ENCODE measurements around the gene CYTH4. TPM values are rescaled to one million over a fixed set of nuclear protein-coding genes. Genes with fewer than 3 reads are reported as not detected.

The CYTH4 gene
- total and polyA plus RNA-seq, 2 of the 8 experiments (the other 6 are each of a cell fraction or from before 2014, with no cell fraction given), result 0.09 TPM; not detected in 1

GRCh38 chr22:37311761-37312312 lies 29.5 kb downstream of the CYTH4 start (continued):
- TF ChIP-seq CHD7 (IDR thresholded peaks at IDR 0.05; ENCODE audit: insufficient replicate concordance, low read length) (no peak), RAD21 (IDR thresholded peaks at IDR 0.05 in 1 of 2, conservative IDR thresholded peaks at IDR 0.05 in 1 of 2; ENCODE audit: low read depth in 2 of 2, low read length in 2 of 2) (no peak), HDAC6 (IDR thresholded peaks at IDR 0.05; ENCODE audit: low read depth, low read length) (no peak), CEBPB (IDR thresholded peaks at IDR 0.05; ENCODE audit: low read depth, low read length) (no peak)

All from H1 (cell line).